Uterus (tissue), 2 donors: ENCODE measurements around the gene OCLN.

Experiments
- POLR2A ChIP-seq, 2 donors: fragments of 450-650 bp; IDR thresholded peaks; one replicate each; pipeline ENCODE4 v1.6.1; 2016; ENCODE audit warnings: antibody characterized with exemption in 2 of 2, mild to moderate bottlenecking in 1 of 2, moderate library complexity in 1 of 2
- TF ChIP-seq, protein P1 (sequence below), 4 experiments: fragments of 200-600 bp in 2 of 4; fragments of 450-650 bp in 2 of 4; sonication (generic) in 2 of 4; IDR thresholded peaks; one replicate each; pipeline ENCODE4 v1.5.1; 2016 to 2019; ENCODE audit warnings: antibody characterized with exemption in 4 of 4, mild to moderate bottlenecking in 2 of 4, moderate library complexity in 1 of 4

DNA sequence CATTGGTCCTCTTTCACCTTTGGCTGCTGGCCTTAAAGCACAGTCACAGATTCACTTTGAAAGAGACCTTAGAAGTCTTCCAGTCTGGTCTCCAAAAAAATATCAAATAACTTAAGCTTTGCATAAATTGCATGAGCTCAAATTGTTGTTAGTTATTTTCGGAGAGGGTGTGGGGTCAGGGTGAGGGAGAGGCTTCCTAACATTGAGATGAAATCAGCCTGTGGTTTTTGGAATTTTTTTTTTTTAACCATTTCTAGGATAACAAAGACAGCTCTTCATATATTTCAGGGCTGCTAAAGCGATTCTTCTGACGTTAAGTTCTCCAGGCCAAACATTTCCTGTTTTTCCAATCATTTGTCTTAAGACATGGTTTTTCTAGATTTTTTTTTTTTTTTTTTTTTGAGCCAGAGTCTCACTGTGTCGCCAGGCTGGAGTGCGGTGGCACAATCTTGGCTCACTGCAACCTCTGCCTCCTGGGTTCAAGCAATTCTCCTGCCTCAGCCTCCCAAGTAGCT is 4.5 kb downstream of the OCLN start:
- TF ChIP-seq, protein P1, sequence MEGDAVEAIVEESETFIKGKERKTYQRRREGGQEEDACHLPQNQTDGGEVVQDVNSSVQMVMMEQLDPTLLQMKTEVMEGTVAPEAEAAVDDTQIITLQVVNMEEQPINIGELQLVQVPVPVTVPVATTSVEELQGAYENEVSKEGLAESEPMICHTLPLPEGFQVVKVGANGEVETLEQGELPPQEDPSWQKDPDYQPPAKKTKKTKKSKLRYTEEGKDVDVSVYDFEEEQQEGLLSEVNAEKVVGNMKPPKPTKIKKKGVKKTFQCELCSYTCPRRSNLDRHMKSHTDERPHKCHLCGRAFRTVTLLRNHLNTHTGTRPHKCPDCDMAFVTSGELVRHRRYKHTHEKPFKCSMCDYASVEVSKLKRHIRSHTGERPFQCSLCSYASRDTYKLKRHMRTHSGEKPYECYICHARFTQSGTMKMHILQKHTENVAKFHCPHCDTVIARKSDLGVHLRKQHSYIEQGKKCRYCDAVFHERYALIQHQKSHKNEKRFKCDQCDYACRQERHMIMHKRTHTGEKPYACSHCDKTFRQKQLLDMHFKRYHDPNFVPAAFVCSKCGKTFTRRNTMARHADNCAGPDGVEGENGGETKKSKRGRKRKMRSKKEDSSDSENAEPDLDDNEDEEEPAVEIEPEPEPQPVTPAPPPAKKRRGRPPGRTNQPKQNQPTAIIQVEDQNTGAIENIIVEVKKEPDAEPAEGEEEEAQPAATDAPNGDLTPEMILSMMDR (IDR thresholded peaks at IDR 0.05) = no peak
- TF ChIP-seq POLR2A (IDR thresholded peaks at IDR 0.05) = no peak
